Natural killer cell (primary cell): Measurements from ENCODE around the gene NBEAL2. TPM values are rescaled to one million over a fixed set of nuclear protein-coding genes. Genes with fewer than 3 reads are reported as not detected.

Experiments
- ATAC-seq, 3 donors: fragments of 150-1000 bp in 2 of 3; fragments of 200-7000 bp in 1 of 3; cut with Tn5 transposase; 1 replicate in 1 of 3; 2 replicates in 2 of 3; pipeline ENCODE4 v1.10.0; 2021; ENCODE audit warnings: mild to moderate bottlenecking in 2 of 3, moderate library complexity in 2 of 3
- DNase-seq, 2 donors: peaks; one replicate each; pipeline versions ENCODE4 v3.0.0 to v3.0.0-alpha.2; 2013 to 2021; ENCODE audit warnings: mixed read lengths in 1 of 2
- H3K27ac ChIP-seq: one replicate; pipeline ENCODE4 v1.5.1; 2013; ENCODE audit warnings: mild to moderate bottlenecking, low read length
- H3K27me3 ChIP-seq: one replicate; pipeline ENCODE4 v1.6.1; 2013; ENCODE audit warnings: low read length; ENCODE audit not compliant: control insufficient read depth, insufficient read depth
- H3K36me3 ChIP-seq: one replicate; pipeline ENCODE4 v1.6.1; 2013; ENCODE audit warnings: low read length; ENCODE audit not compliant: control insufficient read depth, insufficient read depth
- H3K4me1 ChIP-seq: one replicate; pipeline ENCODE4 v1.6.1; 2013; ENCODE audit warnings: low read length; ENCODE audit not compliant: control insufficient read depth, insufficient read depth
- H3K4me3 ChIP-seq: one replicate; pipeline ENCODE4 v1.5.1; 2013; ENCODE audit warnings: low read length
- H3K9me3 ChIP-seq: one replicate; pipeline ENCODE4 v1.6.1; 2013; ENCODE audit warnings: low read length; ENCODE audit not compliant: control insufficient read depth, insufficient read depth
- H3K27ac Mint-ChIP-seq, 2 donors: one replicate each; pipeline ENCODE4 v1.8.0; 2022; ENCODE audit warnings: mild to moderate bottlenecking in 2 of 2, mixed read lengths in 2 of 2, moderate library complexity in 1 of 2
- H3K27me3 Mint-ChIP-seq, 2 donors: one replicate each; pipeline ENCODE4 v1.8.0; 2022; ENCODE audit warnings: low read depth in 2 of 2, mixed read lengths in 2 of 2
- H3K36me3 Mint-ChIP-seq: one replicate; pipeline ENCODE4 v1.8.0; 2022; ENCODE audit warnings: mixed read lengths
- H3K4me1 Mint-ChIP-seq, 2 donors: one replicate each; pipeline ENCODE4 v1.8.0; 2022; ENCODE audit warnings: mixed read lengths in 2 of 2
- H3K4me3 Mint-ChIP-seq: one replicate; pipeline ENCODE4 v1.8.0; 2022; ENCODE audit warnings: mild to moderate bottlenecking, moderate library complexity, mixed read lengths
- H3K9me3 Mint-ChIP-seq, 2 donors: one replicate each; pipeline ENCODE4 v1.8.0; 2022; ENCODE audit warnings: mixed read lengths in 2 of 2
- WGBS: methylation state at CpG from one replicate; pipeline ENCODE4 v1.1.7; 2013; ENCODE audit warnings: missing lambda C conversion rate; ENCODE audit not compliant: insufficient coverage; 5-methylcytosine and 5-hydroxymethylcytosine counted together
- intact Hi-C: fragments of 100-400 bp; cut with micrococcal nuclease; formaldehyde crosslinking; loops from one replicate; pipeline ENCODE4 v1.14.2; 2022
- total RNA-seq, 4 donors: library from RNA; stranded (reverse); fragments of 120-200 nt in 1 of 4; gene quantifications; one replicate each; pipeline versions ENCODE4 v1.2.3 to v1.2.4, GENCODE V29; 2013 to 2022
- TF ChIP-seq, protein P1 (sequence below): fragments of 200-600 bp; IDR thresholded peaks from one replicate; pipeline ENCODE4 v1.8.0; 2022; ENCODE audit warnings: antibody characterized with exemption

NBEAL2 gene
- total RNA-seq, 3 donors from 2014 or later (not counting 1 experiment from before 2014, with no cell fraction given), result 453 to 536 (median 532) TPM

DNA sequence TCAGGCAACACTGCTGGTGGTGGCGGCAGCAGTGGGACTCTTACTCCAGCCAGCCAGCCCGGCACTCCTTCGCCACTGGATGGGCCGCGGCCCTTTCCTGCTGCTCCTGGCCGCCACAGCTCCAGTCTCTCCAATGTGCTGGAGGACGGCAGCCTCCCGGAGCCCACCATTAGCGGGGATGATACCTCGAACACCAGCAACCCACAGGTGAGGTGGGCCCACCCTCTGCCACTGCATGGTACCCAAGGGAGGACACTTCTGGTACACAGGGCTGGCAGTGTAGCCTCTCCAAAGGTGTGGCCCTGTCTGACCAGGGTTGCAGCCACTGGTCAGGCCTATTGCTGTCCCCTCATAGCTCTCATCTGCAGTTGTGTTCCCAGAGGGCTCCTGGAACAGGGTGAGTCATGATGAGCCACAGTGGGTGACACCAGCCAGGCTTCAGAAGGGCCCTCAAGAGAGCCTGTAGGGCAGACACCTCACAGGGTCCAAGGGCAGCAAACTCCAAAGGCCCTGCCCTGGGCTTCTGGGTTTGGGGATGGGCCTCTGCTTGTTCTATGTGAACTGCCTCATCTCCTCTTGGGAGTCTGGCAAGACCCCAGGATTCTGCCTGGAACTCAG lies 20.8 kb downstream of the NBEAL2 start:
- Histone ChIP-seq H3K9me3 (no peaks in the 10 kb centered on the region), H3K27me3 (no peaks in the 10 kb centered on the region), H3K27ac (no peak overlapping the region), H3K4me1 (peaks cover 42% of the 10 kb centered on the region), H3K4me3 (no peak overlapping the region), H3K36me3 (peaks cover 94% of the 10 kb centered on the region)
- peaks cover 30 to 36% of the 10 kb centered on the region in 2 donors for H3K4me1 Mint-ChIP-seq
- DNase-seq, result no peak
- ATAC-seq, result peak in 1 of 3 donors; percentile 34
- WGBS, result 94% methylated on average over 10 of the region's 10 CpGs
- no peaks in the 10 kb centered on the region for H3K9me3 Mint-ChIP-seq
- no peaks in the 10 kb centered on the region for H3K27me3 Mint-ChIP-seq
- H3K4me3 Mint-ChIP-seq, result no peak overlapping the region
- no peaks in the 10 kb centered on the region for H3K36me3 Mint-ChIP-seq
- intact Hi-C loops, result no loop called here
- TF ChIP-seq, protein P1, sequence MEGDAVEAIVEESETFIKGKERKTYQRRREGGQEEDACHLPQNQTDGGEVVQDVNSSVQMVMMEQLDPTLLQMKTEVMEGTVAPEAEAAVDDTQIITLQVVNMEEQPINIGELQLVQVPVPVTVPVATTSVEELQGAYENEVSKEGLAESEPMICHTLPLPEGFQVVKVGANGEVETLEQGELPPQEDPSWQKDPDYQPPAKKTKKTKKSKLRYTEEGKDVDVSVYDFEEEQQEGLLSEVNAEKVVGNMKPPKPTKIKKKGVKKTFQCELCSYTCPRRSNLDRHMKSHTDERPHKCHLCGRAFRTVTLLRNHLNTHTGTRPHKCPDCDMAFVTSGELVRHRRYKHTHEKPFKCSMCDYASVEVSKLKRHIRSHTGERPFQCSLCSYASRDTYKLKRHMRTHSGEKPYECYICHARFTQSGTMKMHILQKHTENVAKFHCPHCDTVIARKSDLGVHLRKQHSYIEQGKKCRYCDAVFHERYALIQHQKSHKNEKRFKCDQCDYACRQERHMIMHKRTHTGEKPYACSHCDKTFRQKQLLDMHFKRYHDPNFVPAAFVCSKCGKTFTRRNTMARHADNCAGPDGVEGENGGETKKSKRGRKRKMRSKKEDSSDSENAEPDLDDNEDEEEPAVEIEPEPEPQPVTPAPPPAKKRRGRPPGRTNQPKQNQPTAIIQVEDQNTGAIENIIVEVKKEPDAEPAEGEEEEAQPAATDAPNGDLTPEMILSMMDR, result no peak
- H3K27ac Mint-ChIP-seq, result peak overlapping the region in 1 of 2 donors; percentile 62

GRCh38 chr3:47000922-47001730 lies 21.7 kb downstream of the NBEAL2 start:
- peaks cover 30 to 36% of the 10 kb centered on the region in 2 donors for H3K4me1 Mint-ChIP-seq
- H3K36me3 Mint-ChIP-seq, result no peaks in the 10 kb centered on the region
- peaks cover 42% of the 10 kb centered on the region for H3K4me1 ChIP-seq
- H3K27me3 Mint-ChIP-seq, result no peaks in the 10 kb centered on the region
- intact Hi-C loops, result no loop called here
- TF ChIP-seq, protein P1, result no peak
- ATAC-seq, result peak in 2 of 3 donors; percentile 20 to 40
- peaks cover 95% of the 10 kb centered on the region for H3K36me3 ChIP-seq
- H3K27ac ChIP-seq, result no peak overlapping the region
- WGBS, result 46% methylated on average over 24 of the region's 25 CpGs
- H3K27me3 ChIP-seq, result no peaks in the 10 kb centered on the region
- no peaks in the 10 kb centered on the region for H3K9me3 ChIP-seq
- no peak overlapping the region for H3K4me3 Mint-ChIP-seq
- H3K27ac Mint-ChIP-seq, result peak overlapping the region in 1 of 2 donors; percentile 62
- no peak for DNase-seq
- no peak overlapping the region for H3K4me3 ChIP-seq
- no peaks in the 10 kb centered on the region for H3K9me3 Mint-ChIP-seq

GRCh38 chr3:47001731-47002170 lies 22.3 kb downstream of the NBEAL2 start:
- H3K4me1 Mint-ChIP-seq, result peaks cover 29 to 33% of the 10 kb centered on the region in 2 donors
- ATAC-seq (no peak), DNase-seq (no peak)
- WGBS, result 98% methylated on average over 16 of the region's 16 CpGs
- no peaks in the 10 kb centered on the region for H3K9me3 Mint-ChIP-seq
- H3K36me3 Mint-ChIP-seq, result no peaks in the 10 kb centered on the region
- no peak overlapping the region for H3K4me3 ChIP-seq
- no peak overlapping the region for H3K27ac Mint-ChIP-seq
- intact Hi-C loops, result no loop called here
- H3K27ac ChIP-seq, result no peak overlapping the region
- no peak overlapping the region for H3K4me3 Mint-ChIP-seq
- TF ChIP-seq, protein P1, result no peak
- no peaks in the 10 kb centered on the region for H3K9me3 ChIP-seq
- H3K4me1 ChIP-seq, result peaks cover 36% of the 10 kb centered on the region
- H3K27me3 ChIP-seq, result no peaks in the 10 kb centered on the region
- no peaks in the 10 kb centered on the region for H3K27me3 Mint-ChIP-seq
- H3K36me3 ChIP-seq, result peaks cover 98% of the 10 kb centered on the region
